H1 (cell line): Measurements from ENCODE around the gene CCDC30. TPM values are rescaled to one million over a fixed set of nuclear protein-coding genes. Genes with fewer than 3 reads are reported as not detected.

Experiments used
- CTCF ChIA-PET: fragments of 300-600 bp; sonication (Branson Sonifier 250); formaldehyde crosslinking; loops from one replicate; lab custom pipeline; 2021; ENCODE audit not compliant: partially characterized antibody; lab: Charles Lee
- POLR2A ChIA-PET: fragments of 300-600 bp; sonication (Branson Sonifier 250); formaldehyde crosslinking; loops from one replicate; lab custom pipeline; 2021; ENCODE audit warnings: inconsistent platforms; ENCODE audit not compliant: partially characterized antibody; lab: Charles Lee
- DNase-seq, 2 experiments: peaks; one replicate each; pipeline versions ENCODE4 v3.0.0 to v3.0.0-alpha.2; 2010 to 2022; ENCODE audit warnings: low spot score in 2 of 2, low read depth in 1 of 2, mixed read lengths in 1 of 2
- FAIRE-seq: peaks from 2 replicates; lab custom pipeline; 2011; peaks lifted over from hg19 to GRCh38; lab: Jason Lieb, UNC
- H2AFZ ChIP-seq: 2 replicates; pipeline ENCODE4 v1.8.1; 2012; ENCODE audit warnings: low read length, inconsistent platforms
- H2AK5ac ChIP-seq: 2 replicates; pipeline ENCODE4 v1.6.1; 2013; ENCODE audit warnings: low read depth, low read length
- H2BK120ac ChIP-seq: replicated peaks from 2 replicates; pipeline ENCODE3; 2013; ENCODE audit warnings: low read depth, low read length, inconsistent platforms
- H2BK12ac ChIP-seq: 2 replicates; pipeline ENCODE4 v1.6.1; 2013; ENCODE audit warnings: low read depth, low read length
- H2BK15ac ChIP-seq: 2 replicates; pipeline ENCODE4 v1.6.1; 2013; ENCODE audit warnings: low read length
- H2BK20ac ChIP-seq: 2 replicates; pipeline ENCODE4 v1.6.1; 2013; ENCODE audit warnings: low read length
- H2BK5ac ChIP-seq: 2 replicates; pipeline ENCODE4 v1.6.1; 2013; ENCODE audit warnings: low read depth, low read length
- H3K14ac ChIP-seq: 2 replicates; pipeline ENCODE4 v1.6.1; 2013; ENCODE audit warnings: inconsistent platforms; ENCODE audit not compliant: insufficient read length
- H3K18ac ChIP-seq: 2 replicates; pipeline ENCODE4 v1.6.1; 2013; ENCODE audit warnings: low read length; ENCODE audit errors: extremely low read depth
- H3K23ac ChIP-seq: 2 replicates; pipeline ENCODE4 v1.6.1; 2013; ENCODE audit warnings: inconsistent platforms; ENCODE audit not compliant: insufficient read length
- H3K23me2 ChIP-seq: 2 replicates; pipeline ENCODE4 v1.6.1; 2013; ENCODE audit warnings: low read depth, low read length
- H3K27ac ChIP-seq: 2 replicates; pipeline ENCODE4 v1.6.1; 2011; ENCODE audit warnings: low read depth, low read length, inconsistent platforms
- H3K27me3 ChIP-seq, 4 experiments: replicated peaks in 1 of 4; 1 replicate in 1 of 4; 2 replicates in 3 of 4; pipeline versions ENCODE4 v1.6.1 to v1.8.1; 2011 to 2013; ENCODE audit warnings: low read length in 3 of 4, mild to moderate bottlenecking in 3 of 4, inconsistent platforms in 2 of 4, mixed read lengths in 2 of 4, moderate library complexity in 1 of 4; ENCODE audit not compliant: control insufficient read depth in 3 of 4, insufficient read depth in 3 of 4; ENCODE audit errors: extremely low read depth in 1 of 4
- H3K36me3 ChIP-seq, 4 experiments: 2 replicates each; pipeline versions ENCODE4 v1.6.1 to v1.8.1; 2011 to 2013; ENCODE audit warnings: mild to moderate bottlenecking in 4 of 4, low read length in 3 of 4, moderate library complexity in 2 of 4, control low read depth in 1 of 4, inconsistent platforms in 1 of 4; ENCODE audit not compliant: insufficient read depth in 4 of 4, control insufficient read depth in 2 of 4
- H3K4ac ChIP-seq: replicated peaks from 2 replicates; pipeline ENCODE3; 2013; ENCODE audit warnings: low read length, low read depth, mixed read lengths, inconsistent platforms; ENCODE audit not compliant: insufficient read length
- H3K4me1 ChIP-seq, 4 experiments: replicated peaks in 1 of 4; 1 replicate in 1 of 4; 2 replicates in 3 of 4; pipeline versions ENCODE4 v1.6.1 to v1.8.1; 2011 to 2013; ENCODE audit warnings: low read length in 3 of 4, inconsistent platforms in 2 of 4, mixed read lengths in 1 of 4; ENCODE audit not compliant: insufficient read depth in 4 of 4, control insufficient read depth in 3 of 4
- H3K4me2 ChIP-seq, 2 experiments: 2 replicates each; pipeline versions ENCODE4 v1.6.1 to v1.8.1; 2011 to 2013; ENCODE audit warnings: low read depth in 2 of 2, low read length in 2 of 2, control low read depth in 1 of 2, inconsistent platforms in 1 of 2, mild to moderate bottlenecking in 1 of 2; ENCODE audit not compliant: insufficient read depth in 1 of 2
- H3K4me3 ChIP-seq, 4 experiments: fragments of 200-600, 300-600 bp in 1 of 4; sonication (generic), shearing (Covaris generic), sonication (Bioruptor Twin) in 1 of 4; 2 replicates each; pipeline versions ENCODE4 v1.5.1 to v1.8.1; 2011 to 2016; ENCODE audit warnings: low read length in 4 of 4, low read depth in 3 of 4, control low read depth in 2 of 4, inconsistent platforms in 2 of 4, mild to moderate bottlenecking in 2 of 4, mixed read lengths in 1 of 4, moderate library complexity in 1 of 4; ENCODE audit not compliant: insufficient read depth in 2 of 4; ENCODE audit errors: extremely low read depth in 1 of 4
- H3K56ac ChIP-seq: replicated peaks from 2 replicates; pipeline ENCODE3; 2013; ENCODE audit warnings: low read depth, mild to moderate bottlenecking, mixed read lengths, low read length, inconsistent platforms; ENCODE audit not compliant: insufficient read length
- H3K79me1 ChIP-seq: 2 replicates; pipeline ENCODE4 v1.6.1; 2013; ENCODE audit warnings: low read depth, low read length, control low read depth
- H3K79me2 ChIP-seq, 2 experiments: 2 replicates each; pipeline versions ENCODE4 v1.6.1 to v1.8.1; 2012 to 2013; ENCODE audit warnings: low read length in 2 of 2, mild to moderate bottlenecking in 2 of 2, inconsistent platforms in 1 of 2; ENCODE audit not compliant: insufficient read depth in 2 of 2, control insufficient read depth in 1 of 2
- H3K9ac ChIP-seq, 4 experiments: replicated peaks in 1 of 4; 1 replicate in 1 of 4; 2 replicates in 3 of 4; pipeline versions ENCODE4 v1.6.1 to v1.8.1; 2011 to 2013; ENCODE audit warnings: low read depth in 3 of 4, low read length in 3 of 4, control low read depth in 2 of 4, mild to moderate bottlenecking in 2 of 4, moderate library complexity in 2 of 4, inconsistent platforms in 1 of 4; ENCODE audit errors: extremely low read depth in 1 of 4
- H3K9me3 ChIP-seq, 2 experiments: 2 replicates each; pipeline versions ENCODE4 v1.6.1 to v1.8.1; 2012 to 2013; ENCODE audit warnings: mild to moderate bottlenecking in 2 of 2, moderate library complexity in 2 of 2, control low read depth in 1 of 2, inconsistent platforms in 1 of 2, low read depth in 1 of 2, low read length in 1 of 2, mixed read lengths in 1 of 2; ENCODE audit not compliant: insufficient read depth in 2 of 2
- H4K20me1 ChIP-seq, 2 experiments: replicated peaks in 1 of 2; 2 replicates each; pipeline versions ENCODE3 to v1.8.1; 2011 to 2013; ENCODE audit warnings: inconsistent platforms in 2 of 2, low read length in 2 of 2, mild to moderate bottlenecking in 1 of 2; ENCODE audit not compliant: insufficient read depth in 2 of 2, control insufficient read depth in 1 of 2
- H4K5ac ChIP-seq: 2 replicates; pipeline ENCODE4 v1.6.1; 2013; ENCODE audit warnings: low read length, low read depth, mixed read lengths, inconsistent platforms; ENCODE audit not compliant: insufficient read length
- H4K8ac ChIP-seq: 2 replicates; pipeline ENCODE4 v1.8.0; 2013; ENCODE audit warnings: mild to moderate bottlenecking, moderate library complexity, low read length, inconsistent platforms; ENCODE audit not compliant: insufficient read depth; ENCODE audit errors: extremely low read depth
- H4K91ac ChIP-seq: replicated peaks from 2 replicates; pipeline ENCODE3; 2013; ENCODE audit warnings: low read length, mixed read lengths, inconsistent platforms; ENCODE audit not compliant: insufficient read length
- CBX8 ChIP-seq: fragments of 300-800, 300-1000 bp; sonication (generic); IDR thresholded peaks from 2 replicates; pipeline ENCODE4 v1.7.1; 2016; ENCODE audit warnings: low read depth, low read length, borderline replicate concordance
- CEBPB ChIP-seq: IDR thresholded peaks from 2 replicates; pipeline ENCODE4 v1.6.1; 2012; ENCODE audit warnings: low read depth, low read length
- CREB1 ChIP-seq: IDR thresholded peaks from 2 replicates; pipeline ENCODE4 v1.6.1; 2012; ENCODE audit warnings: inconsistent platforms
- HDAC2 ChIP-seq, 2 experiments: fragments of 300-600 bp in 1 of 2; sonication (generic) in 1 of 2; IDR thresholded peaks; 2 replicates each; pipeline ENCODE4 v1.6.1; 2011 to 2012; ENCODE audit warnings: low read depth in 2 of 2, low read length in 2 of 2, mild to moderate bottlenecking in 2 of 2, moderate library complexity in 2 of 2, borderline replicate concordance in 1 of 2, inconsistent platforms in 1 of 2
- RNF2 ChIP-seq: fragments of 200-900, 300-1000 bp; sonication (generic); IDR thresholded peaks from 2 replicates; pipeline ENCODE4 v1.7.1; 2016; ENCODE audit warnings: borderline replicate concordance, low read depth, mild to moderate bottlenecking, antibody characterized with exemption, low read length; ENCODE audit not compliant: poor library complexity, severe bottlenecking; ENCODE audit errors: missing control alignments
- SP2 ChIP-seq: IDR thresholded peaks from 2 replicates; pipeline ENCODE4 v1.6.1; 2012; ENCODE audit warnings: mild to moderate bottlenecking, low read length, inconsistent platforms
- ZNF274 ChIP-seq: IDR thresholded peaks from 2 replicates; pipeline ENCODE4 v1.7.0; 2012; ENCODE audit warnings: low read length, borderline replicate concordance; ENCODE audit errors: extremely low read depth
- WGBS, 2 experiments: shearing (Covaris generic) in 1 of 2; methylation state at CpG; one replicate each; pipeline versions ENCODE4 v1.1.6 to v1.1.7; 2013 to 2015; ENCODE audit warnings: low lambda C conversion rate in 2 of 2, mixed read lengths in 2 of 2, inconsistent platforms in 1 of 2, low coverage in 1 of 2, missing lambda C conversion rate in 1 of 2; ENCODE audit not compliant: insufficient replicate concordance in 2 of 2, insufficient coverage in 1 of 2, insufficient read length in 1 of 2; ENCODE audit errors: extremely low coverage in 1 of 2, missing lambda C conversion rate in 1 of 2; 5-methylcytosine and 5-hydroxymethylcytosine counted together
- polyA plus RNA-seq, 7 experiments: library from polyadenylated mRNA; depleted of rRNA in 3 of 7; stranded (reverse) in 5 of 7; unstranded in 2 of 7; fragments of >200 nt in 5 of 7; fragments of 200-250 nt in 2 of 7; gene quantifications; 1 replicate in 5 of 7; 2 replicates in 1 of 7; 4 replicates in 1 of 7; pipeline versions ENCODE4 v1.2.1 to v1.2.3, GENCODE V29; 2011 to 2013; ENCODE audit warnings: missing spikeins in 2 of 7, mixed read lengths in 2 of 7
- total RNA-seq: library from RNA; stranded (reverse); fragmentation: NEBNext Ultra II Directional; extraction: Animal tissue kit (Norgen Biotek cat#: 25700); gene quantifications from 2 replicates; pipeline ENCODE4 v1.2.1, GENCODE V29; 2021

The CCDC30 gene
- total and polyA plus RNA-seq, 2 of the 8 experiments (the other 6 are each of a cell fraction or from before 2014, with no cell fraction given): 0.60 to 1.8 TPM

GRCh38 chr1:42689912-42690311 lies 226.8 kb downstream of the CCDC30 start:
- H2BK120ac ChIP-seq: no peak overlapping the region
- H3K23me2 ChIP-seq: no peaks in the 10 kb centered on the region; the same call in 1 of the 2 replicates
- no peak overlapping the region for H3K18ac ChIP-seq
- POLR2A ChIA-PET: interaction anchor here (0.5 to 4.2 kb wide), 9 partner anchors 9 to 82 kb away, joined by 3 to 94 read pairs (median 4); partner anchors contain the start of gene YBX1
- peaks cover 0 to 9% (median 6%) of the 10 kb centered on the region in 4 experiments; a peak in 4 of 7 replicates for H3K4me1 ChIP-seq
- H3K9me3 ChIP-seq: no peaks in the 10 kb centered on the region
- no peak overlapping the region for H3K4me3 ChIP-seq
- no peak overlapping the region for H2BK12ac ChIP-seq
- peaks cover 47 to 74% of the 10 kb centered on the region in 2 experiments for H4K20me1 ChIP-seq
- 95% methylated on average over 3 of the region's 3 CpGs; no CpG with 5 or more reads in 1 of the 2 experiments for WGBS, 2 experiments
- H3K36me3 ChIP-seq: peaks cover under 1 to 49% (median 11%) of the 10 kb centered on the region in 4 experiments; a peak in 5 of 8 replicates
- DNase-seq (no peak), FAIRE-seq (no peak)
- H4K5ac ChIP-seq: no peak overlapping the region
- no peaks in the 10 kb centered on the region for H3K27me3 ChIP-seq
- no peak overlapping the region for H3K9ac ChIP-seq
- no peaks in the 10 kb centered on the region; the same call in none of the 2 replicates for H3K79me1 ChIP-seq
- H3K4me2 ChIP-seq: no peak overlapping the region
- no peak overlapping the region for H4K8ac ChIP-seq
- no peak overlapping the region for H3K56ac ChIP-seq
- H3K79me2 ChIP-seq: peaks cover 86 to 100% of the 10 kb centered on the region in 2 experiments
- TF ChIP-seq SP2 (no peak), ZNF274 (no peak), CEBPB (no peak), RNF2 (no peak), CREB1 (no peak), HDAC2 (IDR thresholded peaks at IDR 0.05; ENCODE audit: borderline replicate concordance in 1 of 2, low read depth in 2 of 2, low read length in 2 of 2) (no peak), CBX8 (no peak)
- H2AK5ac ChIP-seq: no peak overlapping the region
- H2BK20ac ChIP-seq: no peak overlapping the region
- H2BK5ac ChIP-seq: no peak overlapping the region
- no peak overlapping the region for H2BK15ac ChIP-seq
- H4K91ac ChIP-seq: no peak overlapping the region
- no peak overlapping the region for H2AFZ ChIP-seq
- H3K4ac ChIP-seq: no peak overlapping the region
- H3K27ac ChIP-seq: no peak overlapping the region
- CTCF ChIA-PET: interaction anchor here (1.5 to 2.0 kb wide), 2 partner anchors 13 to 23 kb away, joined by 4 to 6 read pairs; no protein-coding TSS in a partner anchor
- no peak overlapping the region for H3K23ac ChIP-seq
- H3K14ac ChIP-seq: no peak overlapping the region
